ENCODE data around the gene SHLD1.

The SHLD1 gene

GRCh38 chr20:5885866-5886265 is 135.7 kb downstream of the SHLD1 start:
- WGBS, 2 donors (ENCODE audit: extremely low coverage in 2 of 2, insufficient read length in 2 of 2, insufficient replicate concordance in 1 of 2) = no CpG with 5 or more reads among the region's 6 CpGs
- Histone ChIP-seq H2AFZ (ENCODE audit: low read length) (no peak overlapping the region), H3K27ac (replicated peaks; ENCODE audit: low read length) (no peak overlapping the region), H4K8ac (ENCODE audit: low read depth, low read length) (no peak overlapping the region), H2BK15ac (ENCODE audit: low read length) (no peak overlapping the region), H3K4me2 (ENCODE audit: insufficient read depth, low read length, poor library complexity, severe bottlenecking) (no peak overlapping the region), H3K23ac (ENCODE audit: low read depth, low read length, poor library complexity) (no peak overlapping the region), H3K14ac (ENCODE audit: low read length) (no peak overlapping the region), H3K18ac (ENCODE audit: low read length) (no peak overlapping the region), H3K4me1 (ENCODE audit: control insufficient read depth in 2 of 2, insufficient read depth in 1 of 2, low read depth in 1 of 2, low read length in 2 of 2) (no peaks in the 10 kb centered on the region), H3K27me3 (ENCODE audit: control insufficient read depth in 3 of 3, insufficient read depth in 3 of 3, low read depth in 1 of 3, low read length in 3 of 3) (peaks cover 0 to 22% (median 0%) of the 10 kb centered on the region in 3 experiments), H3K9ac (ENCODE audit: low read depth, low read length, poor library complexity) (no peak overlapping the region), H3K36me3 (replicated peaks in 1 of 2; ENCODE audit: control insufficient read depth in 2 of 2, insufficient read depth in 2 of 2, low read length in 2 of 2) (no peaks in the 10 kb centered on the region), H3K79me1 (ENCODE audit: low read depth, low read length) (no peaks in the 10 kb centered on the region), H2AK5ac (ENCODE audit: low read depth, low read length) (no peak overlapping the region), H3K4ac (ENCODE audit: low read length) (no peak overlapping the region), H2BK120ac (ENCODE audit: low read depth, low read length) (no peak overlapping the region), H2BK12ac (ENCODE audit: low read length) (no peak overlapping the region), H3K4me3 (ENCODE audit: low read length in 2 of 2) (no peak overlapping the region), H2BK5ac (ENCODE audit: low read length) (no peak overlapping the region), H4K91ac (ENCODE audit: low read depth, low read length, poor library complexity) (no peak overlapping the region), H3K9me3 (replicated peaks in 1 of 2; ENCODE audit: control insufficient read depth in 2 of 2, insufficient read depth in 1 of 2, low read depth in 1 of 2, low read length in 2 of 2) (no peaks in the 10 kb centered on the region)
- no peak for DNase-seq (ENCODE audit: low spot score)

DNA sequence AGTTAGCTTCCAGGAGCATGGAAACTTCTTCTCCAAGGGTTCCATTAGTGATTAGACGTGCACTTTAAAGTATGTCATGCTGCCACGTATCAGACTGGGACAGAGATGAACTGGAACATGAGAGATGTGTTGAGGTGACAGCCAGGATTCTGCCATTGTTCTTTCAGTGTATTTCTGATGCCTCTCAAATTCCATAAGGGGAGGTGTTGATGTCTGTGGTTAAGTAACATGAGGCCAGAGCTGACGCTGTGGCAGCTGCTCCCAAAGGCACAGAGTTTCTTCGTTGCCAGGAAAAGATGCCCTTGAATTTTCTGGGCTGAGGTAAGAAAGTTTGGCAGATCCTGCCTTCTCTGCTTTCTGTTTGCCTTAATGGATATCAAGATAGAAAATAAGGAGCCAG is 136.6 kb downstream of the SHLD1 start:
- no peaks in the 10 kb centered on the region for H3K4me1 ChIP-seq (ENCODE audit: control insufficient read depth in 2 of 2, insufficient read depth in 1 of 2, low read depth in 1 of 2, low read length in 2 of 2)
- no peak overlapping the region for H3K18ac ChIP-seq (ENCODE audit: low read length)
- H2BK15ac ChIP-seq (ENCODE audit: low read length) = no peak overlapping the region
- no peak overlapping the region for H2AFZ ChIP-seq (ENCODE audit: low read length)
- H2BK12ac ChIP-seq (ENCODE audit: low read length) = no peak overlapping the region
- peaks cover 0 to 22% (median 0%) of the 10 kb centered on the region in 3 experiments for H3K27me3 ChIP-seq (ENCODE audit: control insufficient read depth in 3 of 3, insufficient read depth in 3 of 3, low read depth in 1 of 3, low read length in 3 of 3)
- no peak overlapping the region for H3K23ac ChIP-seq (ENCODE audit: low read depth, low read length, poor library complexity)
- no peak overlapping the region for H3K9ac ChIP-seq (ENCODE audit: low read depth, low read length, poor library complexity)
- WGBS, 2 donors (ENCODE audit: extremely low coverage in 2 of 2, insufficient read length in 2 of 2, insufficient replicate concordance in 1 of 2) = no CpG with 5 or more reads among the region's 4 CpGs
- no peaks in the 10 kb centered on the region for H3K79me1 ChIP-seq (ENCODE audit: low read depth, low read length)
- no peak overlapping the region for H3K4me3 ChIP-seq (ENCODE audit: low read length in 2 of 2)
- no peak overlapping the region for H3K4ac ChIP-seq (ENCODE audit: low read length)
- no peak overlapping the region for H3K14ac ChIP-seq (ENCODE audit: low read length)
- H4K8ac ChIP-seq (ENCODE audit: low read depth, low read length) = no peak overlapping the region
- H3K9me3 ChIP-seq (replicated peaks in 1 of 2; ENCODE audit: control insufficient read depth in 2 of 2, insufficient read depth in 1 of 2, low read depth in 1 of 2, low read length in 2 of 2) = no peaks in the 10 kb centered on the region
- no peak overlapping the region for H2BK120ac ChIP-seq (ENCODE audit: low read depth, low read length)
- H3K36me3 ChIP-seq (replicated peaks in 1 of 2; ENCODE audit: control insufficient read depth in 2 of 2, insufficient read depth in 2 of 2, low read length in 2 of 2) = no peaks in the 10 kb centered on the region
- no peak overlapping the region for H2BK5ac ChIP-seq (ENCODE audit: low read length)
- no peak overlapping the region for H4K91ac ChIP-seq (ENCODE audit: low read depth, low read length, poor library complexity)
- no peak overlapping the region for H2AK5ac ChIP-seq (ENCODE audit: low read depth, low read length)
- no peak overlapping the region for H3K27ac ChIP-seq (replicated peaks; ENCODE audit: low read length)
- H3K4me2 ChIP-seq (ENCODE audit: insufficient read depth, low read length, poor library complexity, severe bottlenecking) = no peak overlapping the region
- no peak for DNase-seq (ENCODE audit: low spot score)

DNA sequence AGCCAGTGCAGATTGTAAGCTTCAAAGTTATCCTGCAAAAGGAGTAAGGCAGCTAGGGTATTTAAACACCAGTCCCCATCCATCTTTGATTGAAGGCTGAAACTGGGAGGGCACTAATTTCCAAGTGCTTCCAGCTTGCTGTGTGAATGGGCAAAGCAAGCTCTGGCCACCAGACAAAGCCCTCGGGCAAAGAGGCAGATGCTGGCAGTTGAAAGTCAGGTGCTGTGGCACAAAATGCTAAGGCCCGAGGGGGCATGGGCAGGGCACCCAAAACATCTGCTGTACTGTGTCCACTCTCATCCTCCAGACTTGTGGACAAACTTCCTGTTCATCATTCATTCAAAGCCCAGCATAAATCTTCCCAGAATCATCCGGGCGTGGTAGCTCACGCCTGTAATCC is 137.2 kb downstream of the SHLD1 start:
- H3K14ac ChIP-seq (ENCODE audit: low read length) = no peak overlapping the region
- H2BK12ac ChIP-seq (ENCODE audit: low read length) = no peak overlapping the region
- no peak overlapping the region for H2BK120ac ChIP-seq (ENCODE audit: low read depth, low read length)
- no peak overlapping the region for H3K27ac ChIP-seq (replicated peaks; ENCODE audit: low read length)
- no peaks in the 10 kb centered on the region for H3K9me3 ChIP-seq (replicated peaks in 1 of 2; ENCODE audit: control insufficient read depth in 2 of 2, insufficient read depth in 1 of 2, low read depth in 1 of 2, low read length in 2 of 2)
- no peak overlapping the region for H2AK5ac ChIP-seq (ENCODE audit: low read depth, low read length)
- no peak overlapping the region for H2BK5ac ChIP-seq (ENCODE audit: low read length)
- no peak overlapping the region for H3K9ac ChIP-seq (ENCODE audit: low read depth, low read length, poor library complexity)
- no peak overlapping the region for H3K23ac ChIP-seq (ENCODE audit: low read depth, low read length, poor library complexity)
- no peak overlapping the region for H3K4me3 ChIP-seq (ENCODE audit: low read length in 2 of 2)
- H3K36me3 ChIP-seq (replicated peaks in 1 of 2; ENCODE audit: control insufficient read depth in 2 of 2, insufficient read depth in 2 of 2, low read length in 2 of 2) = no peaks in the 10 kb centered on the region
- WGBS, 2 donors (ENCODE audit: extremely low coverage in 2 of 2, insufficient read length in 2 of 2, insufficient replicate concordance in 1 of 2) = no CpG with 5 or more reads among the region's 5 CpGs
- H4K8ac ChIP-seq (ENCODE audit: low read depth, low read length) = no peak overlapping the region
- no peak overlapping the region for H3K4ac ChIP-seq (ENCODE audit: low read length)
- H2BK15ac ChIP-seq (ENCODE audit: low read length) = no peak overlapping the region
- H3K27me3 ChIP-seq (ENCODE audit: control insufficient read depth in 3 of 3, insufficient read depth in 3 of 3, low read depth in 1 of 3, low read length in 3 of 3) = peaks cover 0 to 17% (median 0%) of the 10 kb centered on the region in 3 experiments
- no peak overlapping the region for H3K4me2 ChIP-seq (ENCODE audit: insufficient read depth, low read length, poor library complexity, severe bottlenecking)
- no peak overlapping the region for H4K91ac ChIP-seq (ENCODE audit: low read depth, low read length, poor library complexity)
- no peaks in the 10 kb centered on the region for H3K79me1 ChIP-seq (ENCODE audit: low read depth, low read length)
- DNase-seq (ENCODE audit: low spot score) = no peak
- no peak overlapping the region for H2AFZ ChIP-seq (ENCODE audit: low read length)
- no peak overlapping the region for H3K18ac ChIP-seq (ENCODE audit: low read length)
- no peaks in the 10 kb centered on the region for H3K4me1 ChIP-seq (ENCODE audit: control insufficient read depth in 2 of 2, insufficient read depth in 1 of 2, low read depth in 1 of 2, low read length in 2 of 2)

DNA sequence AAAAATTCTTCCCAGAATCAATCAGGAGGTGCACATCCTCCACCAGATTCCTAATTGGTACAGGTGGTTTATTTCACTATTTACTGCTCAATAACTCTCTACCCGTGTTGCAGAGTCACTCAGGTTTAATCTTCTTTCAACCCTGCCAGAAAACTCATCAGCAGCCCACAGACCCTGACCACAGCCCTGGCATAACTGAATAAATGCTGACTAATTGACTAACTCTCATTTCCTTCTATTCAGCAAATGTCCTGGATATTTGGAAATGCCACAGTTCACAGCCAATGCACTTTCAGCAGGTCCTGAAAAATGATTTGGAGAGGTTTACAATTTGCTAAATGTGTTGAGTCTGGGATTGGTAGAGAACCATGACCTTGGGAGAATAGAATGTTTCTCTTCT is 137.8 kb downstream of the SHLD1 start:
- Histone ChIP-seq H3K4me3 (ENCODE audit: low read length in 2 of 2) (no peak overlapping the region), H3K27ac (replicated peaks; ENCODE audit: low read length) (no peak overlapping the region), H3K23ac (ENCODE audit: low read depth, low read length, poor library complexity) (no peak overlapping the region), H2BK15ac (ENCODE audit: low read length) (no peak overlapping the region), H3K79me1 (ENCODE audit: low read depth, low read length) (no peaks in the 10 kb centered on the region), H2BK5ac (ENCODE audit: low read length) (no peak overlapping the region), H3K14ac (ENCODE audit: low read length) (no peak overlapping the region), H3K9ac (ENCODE audit: low read depth, low read length, poor library complexity) (no peak overlapping the region), H3K36me3 (replicated peaks in 1 of 2; ENCODE audit: control insufficient read depth in 2 of 2, insufficient read depth in 2 of 2, low read length in 2 of 2) (no peaks in the 10 kb centered on the region), H3K9me3 (replicated peaks in 1 of 2; ENCODE audit: control insufficient read depth in 2 of 2, insufficient read depth in 1 of 2, low read depth in 1 of 2, low read length in 2 of 2) (no peaks in the 10 kb centered on the region), H2AK5ac (ENCODE audit: low read depth, low read length) (no peak overlapping the region), H3K4me1 (ENCODE audit: control insufficient read depth in 2 of 2, insufficient read depth in 1 of 2, low read depth in 1 of 2, low read length in 2 of 2) (no peaks in the 10 kb centered on the region), H4K8ac (ENCODE audit: low read depth, low read length) (no peak overlapping the region), H2AFZ (ENCODE audit: low read length) (no peak overlapping the region), H3K27me3 (ENCODE audit: control insufficient read depth in 3 of 3, insufficient read depth in 3 of 3, low read depth in 1 of 3, low read length in 3 of 3) (peaks cover 0 to 19% (median 0%) of the 10 kb centered on the region in 3 experiments), H2BK120ac (ENCODE audit: low read depth, low read length) (no peak overlapping the region), H3K18ac (ENCODE audit: low read length) (no peak overlapping the region), H3K4ac (ENCODE audit: low read length) (no peak overlapping the region), H3K4me2 (ENCODE audit: insufficient read depth, low read length, poor library complexity, severe bottlenecking) (no peak overlapping the region), H2BK12ac (ENCODE audit: low read length) (no peak overlapping the region), H4K91ac (ENCODE audit: low read depth, low read length, poor library complexity) (no peak overlapping the region)
- WGBS, 2 donors (ENCODE audit: extremely low coverage in 2 of 2, insufficient read length in 2 of 2, insufficient replicate concordance in 1 of 2) = no CpG with 5 or more reads among the region's 1 CpG
- DNase-seq (ENCODE audit: low spot score) = no peak

Data from neuronal stem cell (in vitro differentiated cells).